Aorta (tissue), 5 donors: ENCODE results near the gene HVCN1. TPM values are rescaled to one million over a fixed set of nuclear protein-coding genes. Genes with fewer than 3 reads are reported as not detected.
"Not testable (repeated sequence)": the region's sequence is repeated elsewhere in the genome, so short reads cannot be mapped to it uniquely, and the experiment has no call there.

ENCODE experiments used
- ATAC-seq: fragments of 200-7000 bp; cut with Tn5 transposase; one replicate; pipeline ENCODE4 v1.9.1; 2022; ENCODE audit warnings: moderate library complexity; ENCODE audit not compliant: low FRiP score
- DNase-seq, 2 donors: peaks; one replicate each; pipeline ENCODE4 v3.0.0-alpha.2; 2020
- H3K27ac ChIP-seq, 2 donors: one replicate each; pipeline ENCODE4 v1.5.1; 2013; ENCODE audit warnings: low read length in 2 of 2, mild to moderate bottlenecking in 2 of 2, moderate library complexity in 2 of 2, control low read depth in 1 of 2, inconsistent platforms in 1 of 2, low read depth in 1 of 2
- H3K27me3 ChIP-seq, 2 donors: one replicate each; pipeline ENCODE4 v1.6.1; 2013; ENCODE audit warnings: control low read depth in 1 of 2, low read length in 1 of 2, mild to moderate bottlenecking in 1 of 2, moderate library complexity in 1 of 2; ENCODE audit not compliant: insufficient read depth in 2 of 2, control insufficient read depth in 1 of 2
- H3K36me3 ChIP-seq, 2 donors: one replicate each; pipeline ENCODE4 v1.6.1; 2013; ENCODE audit warnings: control low read depth in 1 of 2, low read length in 1 of 2, mild to moderate bottlenecking in 1 of 2; ENCODE audit not compliant: insufficient read depth in 2 of 2, control insufficient read depth in 1 of 2
- H3K4me1 ChIP-seq, 2 donors: one replicate each; pipeline ENCODE4 v1.6.1; 2013; ENCODE audit warnings: low read length in 2 of 2, control low read depth in 1 of 2, mild to moderate bottlenecking in 1 of 2, moderate library complexity in 1 of 2; ENCODE audit not compliant: insufficient read depth in 2 of 2, control insufficient read depth in 1 of 2
- H3K4me3 ChIP-seq, 2 donors: one replicate each; pipeline ENCODE4 v1.5.1; 2013; ENCODE audit warnings: low read length in 2 of 2, control low read depth in 1 of 2, mild to moderate bottlenecking in 1 of 2
- H3K9me3 ChIP-seq: one replicate; pipeline ENCODE4 v1.6.1; 2013; ENCODE audit warnings: mild to moderate bottlenecking, low read length; ENCODE audit not compliant: control insufficient read depth
- WGBS, 2 donors: extraction: QIAGEN DNeasy Blood & Tissue Kit; methylation state at CpG; one replicate each; pipeline ENCODE4 v1.1.7; 2013; 5-methylcytosine and 5-hydroxymethylcytosine counted together
- intact Hi-C, 2 donors: fragments of 100-400 bp; cut with DNase I; formaldehyde crosslinking; loops; one replicate each; pipeline versions ENCODE4 v1.14.2 to v1.15.0; 2022
- polyA plus RNA-seq, 2 donors: library from polyadenylated mRNA; stranded (reverse); fragments of 200-250 nt; gene quantifications; one replicate each; pipeline ENCODE4 v1.2.3, GENCODE V29; 2013
- total RNA-seq, 2 donors: library from RNA; stranded (reverse); fragmentation: NEBNext Ultra II Directional; extraction: Animal tissue kit (Norgen Biotek cat#: 25700); gene quantifications; one replicate each; pipeline ENCODE4 v1.2.1, GENCODE V29; 2021
- donor health status: healthy with polysubstance abuse.
- donor health status: Bipolar disorder and iron deficiency.
- donor health status: DM: no; HTN: no; CAD: no.
- donor health status: DM: no; HTN: no; CAD: no.
- donor health status: DM: yes; HTN: yes; CAD: no.

HVCN1 gene
- total and polyA plus RNA-seq, 4 donors: 4.1 to 10.1 (median 7.3) TPM

DNA sequence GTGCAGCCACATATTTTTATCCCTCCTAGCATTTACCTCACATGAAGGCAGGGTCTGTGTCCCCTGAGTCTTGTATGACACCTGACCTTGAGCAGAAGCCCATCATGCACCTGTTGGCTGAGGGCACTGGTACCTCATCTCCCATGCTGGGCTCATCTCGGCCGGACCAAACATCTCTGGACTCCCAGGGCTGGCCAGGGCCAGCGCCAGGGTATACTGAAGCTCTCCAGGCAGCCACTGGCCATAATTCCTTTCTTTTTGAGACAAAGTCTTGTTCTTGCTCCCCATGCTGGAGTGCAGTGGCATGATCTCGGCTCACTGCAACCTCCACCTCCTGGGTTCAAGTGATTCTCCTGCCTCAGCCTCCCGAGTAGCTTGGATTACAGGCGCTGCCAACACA lies 22.0 kb downstream of the HVCN1 start:
- intact Hi-C loops: no loop called here
- ATAC-seq (no peak), DNase-seq (no peak)
- H3K27me3 ChIP-seq: no peaks in the 10 kb centered on the region
- no peaks in the 10 kb centered on the region for H3K36me3 ChIP-seq
- WGBS, 2 donors: 96 to 97% methylated on average over 6 of the region's 6 CpGs
- peaks cover 2% of the 10 kb centered on the region for H3K9me3 ChIP-seq
- no peaks in the 10 kb centered on the region for H3K4me1 ChIP-seq
- no peak overlapping the region for H3K4me3 ChIP-seq
- H3K27ac ChIP-seq: no peak overlapping the region

DNA sequence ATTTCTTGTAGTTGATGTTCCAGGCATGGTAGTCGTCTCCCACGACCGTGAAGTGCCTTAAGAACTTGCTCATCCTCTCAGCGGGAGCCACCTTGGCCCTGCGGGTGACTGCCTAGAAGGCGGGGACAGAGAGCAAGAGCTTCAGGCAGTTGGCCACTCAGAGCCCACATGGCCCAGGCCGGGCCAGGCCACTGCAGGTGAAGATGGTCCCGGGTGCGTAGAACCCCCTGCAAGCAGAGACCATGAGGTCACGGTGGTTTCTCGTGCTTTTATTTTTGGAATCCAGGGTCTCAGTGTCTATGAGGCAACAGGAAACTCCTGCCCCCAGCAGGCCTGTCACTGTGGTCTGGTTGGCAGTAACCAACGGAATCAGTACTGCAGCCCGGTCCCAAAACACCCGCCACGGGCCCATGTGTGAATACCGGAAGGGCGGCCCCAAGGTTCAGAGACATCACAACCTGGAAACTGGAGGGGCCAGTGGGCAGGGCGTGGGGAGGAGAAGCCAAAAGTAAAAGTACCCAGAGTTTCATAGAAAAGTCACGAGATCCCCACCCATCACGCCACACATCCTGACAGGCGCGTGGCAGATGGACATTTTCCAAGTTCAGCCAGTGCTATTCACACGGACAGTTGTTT lies 27.5 kb downstream of the HVCN1 start:
- WGBS, 2 donors: 87 to 89% methylated on average over 23 of the region's 23 CpGs
- intact Hi-C loops: no loop called here
- Histone ChIP-seq H3K27ac (no peak overlapping the region), H3K36me3 (no peaks in the 10 kb centered on the region), H3K27me3 (no peaks in the 10 kb centered on the region), H3K9me3 (peaks cover under 1% of the 10 kb centered on the region), H3K4me3 (no peak overlapping the region), H3K4me1 (no peaks in the 10 kb centered on the region)
- DNase-seq (peak in 1 of 2 donors; percentile 68), ATAC-seq (peak; percentile 23)

DNA sequence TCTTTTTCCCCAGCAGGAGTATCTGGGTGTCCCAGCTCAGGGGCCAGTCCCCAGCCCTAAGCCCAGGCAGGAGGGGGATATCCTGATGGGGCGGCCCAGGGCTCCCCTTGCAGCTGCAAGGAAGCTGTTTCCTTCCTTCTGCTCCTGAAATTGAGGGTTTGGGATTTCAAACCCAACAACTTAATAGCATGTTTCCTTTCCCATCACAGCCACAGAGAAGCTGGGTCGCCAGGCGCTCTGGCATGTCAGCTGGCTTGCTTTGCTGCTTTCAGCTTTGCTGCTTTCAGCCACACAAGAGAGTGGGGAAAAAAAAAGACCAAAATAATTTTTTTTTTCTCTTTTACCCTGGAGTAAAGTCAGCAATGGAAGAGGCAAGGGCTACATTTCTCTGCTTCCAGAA lies 30.0 kb downstream of the HVCN1 start:
- DNase-seq: no peak
- WGBS, 2 donors: 93% methylated on average over 3 of the region's 3 CpGs
- Histone ChIP-seq H3K27ac (no peak overlapping the region), H3K4me1 (no peaks in the 10 kb centered on the region), H3K27me3 (no peaks in the 10 kb centered on the region), H3K36me3 (no peaks in the 10 kb centered on the region), H3K9me3 (no peaks in the 10 kb centered on the region), H3K4me3 (no peak overlapping the region)
- ATAC-seq: no peak
- intact Hi-C loops: no loop called here

DNA sequence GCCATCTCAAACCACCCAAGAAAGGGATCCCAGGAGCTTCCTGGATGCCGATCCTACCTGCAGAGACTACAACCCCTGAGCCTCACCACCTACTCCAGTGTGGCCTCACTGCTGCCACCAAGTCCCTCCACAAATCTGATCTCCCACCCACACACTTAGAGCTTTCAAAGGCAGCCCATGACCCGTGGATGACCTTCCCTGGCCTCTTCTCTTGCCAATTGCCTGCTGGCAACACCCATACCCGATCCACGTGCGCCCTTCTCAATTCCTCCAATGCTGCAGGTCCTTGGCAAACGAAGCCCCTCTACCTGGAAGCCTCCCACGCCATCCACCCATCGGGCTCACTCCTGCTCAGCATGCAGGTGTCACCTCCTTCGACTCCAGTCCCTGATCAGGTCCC lies 30.7 kb downstream of the HVCN1 start:
- no peaks in the 10 kb centered on the region for H3K36me3 ChIP-seq
- H3K4me3 ChIP-seq: no peak overlapping the region
- WGBS, 2 donors: 85 to 86% methylated on average over 9 of the region's 9 CpGs
- DNase-seq (peak in 1 of 2 donors; percentile 49), ATAC-seq (no peak)
- H3K27me3 ChIP-seq: no peaks in the 10 kb centered on the region
- intact Hi-C loops: no loop called here
- H3K4me1 ChIP-seq: no peaks in the 10 kb centered on the region
- no peak overlapping the region for H3K27ac ChIP-seq
- no peaks in the 10 kb centered on the region for H3K9me3 ChIP-seq

DNA sequence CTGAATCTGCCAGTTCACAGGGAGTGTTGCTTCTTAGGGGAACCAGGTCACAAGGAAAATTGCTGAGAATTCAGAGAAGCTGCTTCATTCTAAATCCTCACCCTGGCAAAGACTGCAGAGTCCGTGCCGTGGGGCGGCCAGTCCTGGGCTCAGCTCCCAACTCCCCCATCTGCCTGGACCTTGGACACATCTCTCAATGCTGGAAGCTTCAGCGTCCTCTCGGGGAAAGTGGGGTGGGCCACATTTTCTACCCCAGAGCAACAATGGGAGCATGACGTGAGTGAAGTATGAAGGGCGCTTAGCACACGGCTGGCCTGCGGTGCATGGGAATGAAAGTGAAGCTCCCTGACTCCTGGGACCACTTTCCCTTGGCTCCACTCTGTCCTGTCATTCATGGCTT lies 31.2 kb downstream of the HVCN1 start:
- Histone ChIP-seq H3K4me1 (no peaks in the 10 kb centered on the region), H3K27me3 (no peaks in the 10 kb centered on the region), H3K4me3 (no peak overlapping the region), H3K27ac (no peak overlapping the region), H3K9me3 (no peaks in the 10 kb centered on the region), H3K36me3 (no peaks in the 10 kb centered on the region)
- peak in 1 of 2 donors; percentile 36 for DNase-seq
- 84 to 89% methylated on average over 9 of the region's 9 CpGs for WGBS, 2 donors
- ATAC-seq: peak; percentile 40
- intact Hi-C loops: no loop called here

DNA sequence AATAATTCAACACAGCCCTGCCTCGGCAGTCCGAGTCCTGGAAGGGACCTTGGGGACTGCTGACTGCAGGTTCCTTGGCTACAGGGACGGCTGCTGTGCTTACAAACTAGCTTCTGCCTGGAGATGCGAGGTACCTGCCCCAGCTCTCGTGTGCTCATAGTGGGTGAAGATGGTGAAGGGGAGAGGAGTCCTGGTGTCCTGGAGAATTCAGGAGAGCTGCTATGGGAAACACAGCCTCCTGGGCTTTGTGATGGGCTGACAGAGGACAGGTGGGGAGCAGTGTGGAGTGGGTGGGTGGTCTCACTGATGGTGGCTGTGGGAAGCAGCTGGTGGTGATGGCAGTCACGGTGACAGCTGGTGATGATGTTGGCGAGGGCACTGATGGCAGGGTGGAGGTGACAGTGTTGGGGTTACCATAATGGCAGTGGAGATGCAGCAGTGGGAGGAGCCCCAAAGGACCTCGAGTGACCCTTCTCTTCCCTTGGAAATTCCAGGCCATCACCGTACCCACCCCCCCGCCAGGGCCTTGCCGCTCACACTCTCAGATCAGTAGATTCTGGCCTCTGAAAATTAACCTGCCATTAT lies 32.8 kb downstream of the HVCN1 start:
- DNase-seq: no peak
- intact Hi-C loops: no loop called here
- no peak overlapping the region for H3K4me3 ChIP-seq
- H3K36me3 ChIP-seq: no peaks in the 10 kb centered on the region
- 87 to 90% methylated on average over 11 of the region's 11 CpGs for WGBS, 2 donors
- H3K27me3 ChIP-seq: no peaks in the 10 kb centered on the region
- ATAC-seq: no peak
- no peaks in the 10 kb centered on the region for H3K9me3 ChIP-seq
- no peak overlapping the region for H3K27ac ChIP-seq
- no peaks in the 10 kb centered on the region for H3K4me1 ChIP-seq

DNA sequence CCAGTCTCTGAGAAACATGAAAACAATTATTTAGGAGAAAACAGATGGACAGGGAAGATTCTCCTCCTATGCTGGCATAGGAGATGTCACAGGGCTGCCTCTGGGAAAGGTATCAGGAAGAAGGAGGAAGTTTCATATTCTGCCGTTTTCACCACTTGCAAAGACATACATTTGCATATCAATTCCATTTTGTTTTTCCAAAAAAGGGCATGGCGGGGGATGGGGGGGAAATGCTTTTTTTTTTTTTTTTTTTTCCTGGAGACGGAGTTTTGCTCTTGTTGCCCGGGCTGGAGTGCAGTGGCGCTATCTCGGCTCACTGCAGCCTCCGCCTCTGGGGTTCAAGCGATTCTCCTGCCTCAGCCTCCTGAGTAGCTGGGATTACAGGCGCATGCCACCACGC lies 34.7 kb downstream of the HVCN1 start:
- ATAC-seq, H3K4me1 ChIP-seq, DNase-seq, H3K4me3 ChIP-seq, H3K27ac ChIP-seq, H3K9me3 ChIP-seq, H3K27me3 ChIP-seq, H3K36me3 ChIP-seq, intact Hi-C loops: not testable (repeated sequence)
- WGBS, 2 donors: 92 to 93% methylated on average over 10 of the region's 10 CpGs

DNA sequence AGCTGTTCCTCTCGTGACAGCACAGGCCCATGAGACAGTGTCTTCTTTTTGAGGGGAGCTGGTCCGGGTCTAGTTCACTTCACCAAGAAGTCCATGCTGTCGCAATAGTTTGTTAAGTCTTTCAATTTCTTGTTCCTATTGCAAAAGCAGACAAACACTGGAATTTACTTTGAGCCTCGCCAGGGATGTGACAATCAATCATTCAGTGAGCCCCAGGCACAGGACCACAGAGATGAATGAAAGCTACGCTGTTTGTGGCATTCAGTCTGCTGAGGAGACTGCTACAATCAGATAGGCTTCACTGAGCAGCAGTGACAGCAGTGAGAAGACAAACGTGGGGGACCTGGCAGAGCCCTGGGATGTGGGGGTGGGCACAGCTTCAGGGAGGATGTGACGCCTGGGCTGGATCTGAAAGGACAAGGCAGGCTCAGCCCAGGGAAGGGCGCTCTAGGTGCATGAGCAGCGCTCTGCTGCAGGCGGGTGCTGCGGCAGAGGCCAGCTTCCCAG lies 39.5 kb downstream of the HVCN1 start:
- Histone ChIP-seq H3K4me1 (no peaks in the 10 kb centered on the region), H3K36me3 (no peaks in the 10 kb centered on the region), H3K9me3 (no peaks in the 10 kb centered on the region), H3K27ac (no peak overlapping the region), H3K27me3 (no peaks in the 10 kb centered on the region), H3K4me3 (no peak overlapping the region)
- intact Hi-C loops: no loop called here
- peak; percentile 27 for ATAC-seq
- DNase-seq: no peak
- WGBS, 2 donors: 83% methylated on average over 11 of the region's 11 CpGs

DNA sequence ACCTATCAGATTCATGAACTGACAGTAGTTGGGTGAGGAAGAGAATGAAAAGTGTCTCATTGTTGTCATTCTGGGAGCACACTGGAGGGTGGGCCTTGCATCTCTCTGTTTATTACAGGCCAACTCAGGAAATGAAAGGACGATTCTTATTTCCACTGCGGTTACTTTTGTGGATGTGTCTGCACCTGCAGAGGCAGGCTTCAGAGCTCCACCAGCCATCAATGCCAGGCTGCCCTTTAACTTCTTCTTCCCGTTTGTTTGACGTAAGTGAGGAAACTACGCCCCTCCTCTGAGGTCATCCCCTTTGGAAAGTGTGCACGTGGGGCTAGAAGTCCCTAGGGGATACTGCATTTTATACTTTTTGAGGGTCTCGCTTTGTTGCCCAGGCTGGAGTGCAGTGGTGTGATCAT lies 41.3 kb downstream of the HVCN1 start:
- 83 to 84% methylated on average over 7 of the region's 7 CpGs for WGBS, 2 donors
- Histone ChIP-seq H3K4me1 (no peaks in the 10 kb centered on the region), H3K27me3 (no peaks in the 10 kb centered on the region), H3K27ac (no peak overlapping the region), H3K4me3 (no peak overlapping the region), H3K36me3 (no peaks in the 10 kb centered on the region), H3K9me3 (no peaks in the 10 kb centered on the region)
- no peak for ATAC-seq
- DNase-seq: no peak
- intact Hi-C loops: no loop called here
